ENCODE data around the gene RAB11A.

RAB11A gene

GRCh38 chr15:65869126-65869953, at the start of gene RAB11A:
Gene RAB11A (plus strand): TSS chr15:65869491. CDS start chr15:65869586, 95 bp downstream.
- DNase-seq (ENCODE audit: low read depth), result peak; percentile 81

- DNase-seq (ENCODE audit: low read depth), result no peak
Measured at GRCh38 chr15:65819563-65819960, 49.7 kb upstream of the RAB11A start.

GRCh38 chr15:65821070-65821469, 48.2 kb upstream of the RAB11A start:
- no peak for DNase-seq (ENCODE audit: low read depth)

- DNase-seq (ENCODE audit: low read depth), result no peak
Measured at GRCh38 chr15:65822316-65822715, 47.0 kb upstream of the RAB11A start.

- no peak for DNase-seq (ENCODE audit: low read depth)
Measured at GRCh38 chr15:65824031-65824743, 45.1 kb upstream of the RAB11A start.

- DNase-seq (ENCODE audit: low read depth), result no peak
Measured at GRCh38 chr15:65824941-65825544, 44.2 kb upstream of the RAB11A start.

- no peak for DNase-seq (ENCODE audit: low read depth)
Measured at GRCh38 chr15:65827065-65827464, 42.2 kb upstream of the RAB11A start.

- DNase-seq (ENCODE audit: low read depth), result no peak
Measured at GRCh38 chr15:65828585-65828984, 40.7 kb upstream of the RAB11A start.

GRCh38 chr15:65829130-65829764, 40.0 kb upstream of the RAB11A start:
- DNase-seq (ENCODE audit: low read depth), result no peak

GRCh38 chr15:65832549-65833364, 36.5 kb upstream of the RAB11A start:
- DNase-seq (ENCODE audit: low read depth), result peak; percentile 68

GRCh38 chr15:65833501-65834205, 35.6 kb upstream of the RAB11A start:
- DNase-seq (ENCODE audit: low read depth), result no peak

- DNase-seq (ENCODE audit: low read depth), result no peak
Measured at GRCh38 chr15:65834603-65835282, 34.5 kb upstream of the RAB11A start.

GRCh38 chr15:65835447-65835846, 33.8 kb upstream of the RAB11A start:
- DNase-seq (ENCODE audit: low read depth), result no peak

GRCh38 chr15:65836665-65837064, 32.6 kb upstream of the RAB11A start:
- no peak for DNase-seq (ENCODE audit: low read depth)

GRCh38 chr15:65837301-65838294, 31.7 kb upstream of the RAB11A start:
- no peak for DNase-seq (ENCODE audit: low read depth)

- no peak for DNase-seq (ENCODE audit: low read depth)
Measured at GRCh38 chr15:65839354-65839901, 29.9 kb upstream of the RAB11A start.

GRCh38 chr15:65839985-65840384, 29.3 kb upstream of the RAB11A start:
- no peak for DNase-seq (ENCODE audit: low read depth)

GRCh38 chr15:65841121-65841930, 28.0 kb upstream of the RAB11A start:
- no peak for DNase-seq (ENCODE audit: low read depth)

Measured in non-pigmented ciliary epithelial cell (primary cell).